ENCODE data around the gene GRWD1. TPM values are rescaled to one million over a fixed set of nuclear protein-coding genes. Genes with fewer than 3 reads are reported as not detected.

Gene GRWD1
- total RNA-seq, 1 donor from 2014 or later: 71.4 TPM

DNA sequence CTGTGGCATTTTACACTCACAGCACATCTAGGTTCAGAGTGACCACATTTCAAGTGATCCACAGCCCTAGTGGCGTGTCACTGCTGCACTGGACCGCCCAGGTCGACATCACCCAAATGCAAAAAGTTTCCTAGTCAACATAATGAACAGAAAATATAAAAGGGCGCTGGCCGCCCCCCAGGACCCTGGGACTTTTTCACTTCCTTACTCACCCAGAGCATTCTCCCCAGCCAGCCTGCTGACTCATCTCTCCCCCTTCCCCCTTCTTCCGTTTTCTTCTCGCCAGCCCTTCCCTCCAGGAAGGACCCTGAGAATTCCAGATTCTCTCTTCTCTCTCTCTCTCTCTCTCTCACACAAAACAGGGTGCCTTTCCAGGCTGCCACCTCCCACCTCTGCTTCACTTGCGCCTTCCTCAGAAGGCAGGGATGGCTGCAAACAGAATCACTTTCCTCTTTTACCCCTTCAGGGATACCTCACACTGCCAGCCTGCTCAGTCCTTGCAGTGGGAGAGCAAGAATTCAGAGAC lies 21.0 kb upstream of the GRWD1 start:
- Mint-ChIP-seq H3K4me3 (peak overlapping the region; percentile 20), H3K27me3 (peaks cover 5% of the 10 kb centered on the region), H3K4me1 (peaks cover 6% of the 10 kb centered on the region), H3K9me3 (no peaks in the 10 kb centered on the region), H3K36me3 (ENCODE audit: low read depth) (no peaks in the 10 kb centered on the region), H3K27ac (peak overlapping the region; percentile 13)
- DNase-seq (no peak), ATAC-seq (ENCODE audit: low read depth) (peak; percentile 77)
- intact Hi-C loops (cut with micrococcal nuclease): no loop called here
- TF ChIP-seq, protein P1, sequence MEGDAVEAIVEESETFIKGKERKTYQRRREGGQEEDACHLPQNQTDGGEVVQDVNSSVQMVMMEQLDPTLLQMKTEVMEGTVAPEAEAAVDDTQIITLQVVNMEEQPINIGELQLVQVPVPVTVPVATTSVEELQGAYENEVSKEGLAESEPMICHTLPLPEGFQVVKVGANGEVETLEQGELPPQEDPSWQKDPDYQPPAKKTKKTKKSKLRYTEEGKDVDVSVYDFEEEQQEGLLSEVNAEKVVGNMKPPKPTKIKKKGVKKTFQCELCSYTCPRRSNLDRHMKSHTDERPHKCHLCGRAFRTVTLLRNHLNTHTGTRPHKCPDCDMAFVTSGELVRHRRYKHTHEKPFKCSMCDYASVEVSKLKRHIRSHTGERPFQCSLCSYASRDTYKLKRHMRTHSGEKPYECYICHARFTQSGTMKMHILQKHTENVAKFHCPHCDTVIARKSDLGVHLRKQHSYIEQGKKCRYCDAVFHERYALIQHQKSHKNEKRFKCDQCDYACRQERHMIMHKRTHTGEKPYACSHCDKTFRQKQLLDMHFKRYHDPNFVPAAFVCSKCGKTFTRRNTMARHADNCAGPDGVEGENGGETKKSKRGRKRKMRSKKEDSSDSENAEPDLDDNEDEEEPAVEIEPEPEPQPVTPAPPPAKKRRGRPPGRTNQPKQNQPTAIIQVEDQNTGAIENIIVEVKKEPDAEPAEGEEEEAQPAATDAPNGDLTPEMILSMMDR (IDR thresholded peaks at IDR 0.05): no peak
- ChIA-PET CTCF (no interaction called here), POLR2A (no interaction called here)

DNA sequence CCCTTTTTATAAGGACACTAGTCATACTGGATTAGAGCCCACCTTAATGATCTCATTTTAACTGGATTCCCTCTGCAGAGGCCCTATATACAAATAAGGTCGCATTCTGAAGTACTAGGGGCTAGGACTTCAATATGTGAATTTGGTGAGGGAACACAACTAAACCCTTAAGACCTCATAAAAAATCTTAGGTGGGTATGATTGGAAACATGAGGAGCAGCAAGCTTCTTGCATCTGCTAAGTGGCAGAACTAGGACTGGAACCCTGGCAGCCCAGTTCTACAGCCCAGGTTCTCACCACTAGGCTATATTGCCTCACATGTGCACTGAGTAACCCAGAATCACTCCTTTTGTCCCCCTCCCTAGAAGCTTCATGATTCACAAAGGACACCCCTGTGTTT lies 17.1 kb upstream of the GRWD1 start:
- POLR2A ChIA-PET: no interaction called here
- Mint-ChIP-seq H3K4me1 (peaks cover 6% of the 10 kb centered on the region), H3K27ac (no peak overlapping the region), H3K4me3 (no peak overlapping the region), H3K36me3 (ENCODE audit: low read depth) (no peaks in the 10 kb centered on the region), H3K9me3 (no peaks in the 10 kb centered on the region), H3K27me3 (no peaks in the 10 kb centered on the region)
- CTCF ChIA-PET: no interaction called here
- TF ChIP-seq, protein P1 (IDR thresholded peaks at IDR 0.05): no peak
- ATAC-seq (ENCODE audit: low read depth) (no peak), DNase-seq (no peak)
- intact Hi-C loops (cut with micrococcal nuclease): no loop called here

DNA sequence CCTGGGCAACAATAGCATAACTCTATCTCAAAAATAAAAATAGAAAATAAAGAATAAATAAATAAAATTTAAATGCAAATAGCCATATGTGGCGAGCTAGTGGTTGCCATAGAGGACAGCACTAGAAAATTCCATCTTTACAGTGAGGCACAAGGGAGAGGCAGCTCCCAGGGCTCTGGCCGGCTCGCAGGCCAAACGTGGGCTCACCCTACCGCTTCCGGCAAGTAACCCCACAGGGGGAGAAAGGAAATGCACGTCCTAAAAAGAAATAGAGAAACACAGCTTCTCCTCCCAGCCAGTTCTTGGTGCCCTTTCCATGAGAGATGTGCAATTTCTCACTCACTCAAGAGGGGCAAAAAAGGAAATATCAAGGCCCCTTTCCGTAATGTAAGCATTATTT lies 12.4 kb upstream of the GRWD1 start:
- Mint-ChIP-seq H3K4me3 (no peak overlapping the region), H3K36me3 (ENCODE audit: low read depth) (no peaks in the 10 kb centered on the region), H3K9me3 (no peaks in the 10 kb centered on the region), H3K27ac (no peak overlapping the region), H3K27me3 (peaks cover 20% of the 10 kb centered on the region), H3K4me1 (no peaks in the 10 kb centered on the region)
- CTCF ChIA-PET: no interaction called here
- POLR2A ChIA-PET: interaction anchor here (0.5 to 0.7 kb wide), 5 partner anchors 13 to 213 kb away, joined by 3 to 14 read pairs (median 3); partner anchors contain the start of gene GRWD1
- no peak for ATAC-seq (ENCODE audit: low read depth)
- intact Hi-C loops (cut with micrococcal nuclease): no loop called here
- no peak for DNase-seq
- TF ChIP-seq, protein P1 (IDR thresholded peaks at IDR 0.05): no peak

DNA sequence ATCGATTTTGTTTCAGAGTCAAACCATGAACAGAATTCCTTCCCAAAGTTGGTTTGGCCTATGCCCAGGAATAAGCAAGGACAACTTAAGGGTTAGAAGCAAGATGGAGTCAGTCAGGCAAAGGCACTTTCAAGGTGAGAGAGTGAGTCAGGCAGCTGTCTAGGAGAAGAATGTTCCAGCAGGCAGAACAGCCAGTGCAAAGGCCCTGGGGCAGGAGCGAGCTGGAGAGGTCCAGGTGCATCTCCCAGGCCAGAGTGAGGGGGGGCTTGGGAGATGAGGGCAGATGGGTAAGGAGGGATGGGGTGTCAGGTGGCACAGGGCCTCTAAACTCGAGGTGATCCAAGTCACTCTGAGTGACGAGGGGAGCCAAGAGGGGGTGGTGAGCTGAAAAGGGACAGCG lies 9.2 kb upstream of the GRWD1 start:
- H3K4me1 Mint-ChIP-seq: no peaks in the 10 kb centered on the region
- TF ChIP-seq, protein P1 (IDR thresholded peaks at IDR 0.05): no peak
- POLR2A ChIA-PET: no interaction called here
- no peaks in the 10 kb centered on the region for H3K9me3 Mint-ChIP-seq
- no peaks in the 10 kb centered on the region for H3K36me3 Mint-ChIP-seq (ENCODE audit: low read depth)
- CTCF ChIA-PET: no interaction called here
- H3K27me3 Mint-ChIP-seq: peaks cover 27% of the 10 kb centered on the region
- intact Hi-C loops (cut with micrococcal nuclease): no loop called here
- no peak for ATAC-seq (ENCODE audit: low read depth)
- no peak for DNase-seq
- no peak overlapping the region for H3K4me3 Mint-ChIP-seq
- no peak overlapping the region for H3K27ac Mint-ChIP-seq

DNA sequence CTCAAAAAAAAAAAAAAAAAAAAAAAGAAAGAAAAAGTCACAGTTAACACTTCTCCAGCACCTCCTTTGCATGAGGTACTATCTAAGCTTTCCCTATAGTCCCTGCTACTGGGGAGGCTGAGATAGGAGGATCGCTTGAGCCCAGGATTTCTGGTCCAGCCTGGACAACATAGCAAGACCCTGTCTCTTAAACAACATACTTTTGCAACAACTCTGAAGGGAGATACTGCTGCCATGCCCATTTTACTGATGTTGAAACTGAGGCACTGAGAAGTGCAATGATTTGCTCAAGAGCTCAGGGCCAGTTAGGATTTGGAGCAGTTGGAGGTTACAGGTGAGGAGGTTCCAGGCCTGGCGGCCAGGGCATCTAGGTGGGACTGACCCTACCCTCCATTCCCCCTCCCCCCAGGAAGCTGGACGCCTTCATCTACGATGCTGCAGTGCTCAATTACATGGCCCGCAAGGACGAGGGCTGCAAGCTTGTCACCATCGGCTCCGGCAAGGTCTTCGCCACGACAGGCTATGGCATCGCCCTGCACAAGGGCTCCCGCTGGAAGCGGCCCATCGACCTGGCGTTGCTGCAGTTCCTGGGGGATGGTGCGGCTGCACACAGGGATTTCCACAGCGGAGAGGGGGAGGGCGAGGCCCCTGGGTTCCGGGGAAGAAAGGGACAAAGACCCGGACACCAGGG lies 4.3 kb upstream of the GRWD1 start:
- CTCF ChIA-PET: no interaction called here
- DNase-seq: no peak

More for the DNA sequence above, 4.3 kb upstream of the GRWD1 start:
- POLR2A ChIA-PET: interaction anchor here (0.5 kb wide), 1 partner anchor 13 kb away, joined by 11 read pairs; no protein-coding TSS in a partner anchor
- no peak for ATAC-seq (ENCODE audit: low read depth)
- H3K36me3 Mint-ChIP-seq (ENCODE audit: low read depth): peaks cover 10% of the 10 kb centered on the region
- no peaks in the 10 kb centered on the region for H3K9me3 Mint-ChIP-seq
- peaks cover 25% of the 10 kb centered on the region for H3K4me1 Mint-ChIP-seq
- H3K4me3 Mint-ChIP-seq: peak overlapping the region; percentile 48
- peaks cover 33% of the 10 kb centered on the region for H3K27me3 Mint-ChIP-seq
- intact Hi-C loops (cut with micrococcal nuclease): no loop called here
- no peak overlapping the region for H3K27ac Mint-ChIP-seq
- TF ChIP-seq, protein P1 (IDR thresholded peaks at IDR 0.05): no peak
